Head of caudate nucleus (tissue), 42 donors: ENCODE data around the gene AAGAB.

Experiments used
- DNase-seq, 42 donors: peaks; one replicate each; pipeline versions ENCODE4 v3.0.0 to v3.0.0-alpha.2; 2020 to 2021; ENCODE audit warnings: mixed read lengths in 7 of 42
- intact Hi-C: fragments of 100-400 bp; cut with DNase I; formaldehyde crosslinking; loops from one replicate; pipeline ENCODE4 v1.15.0; 2022

Gene AAGAB

DNA sequence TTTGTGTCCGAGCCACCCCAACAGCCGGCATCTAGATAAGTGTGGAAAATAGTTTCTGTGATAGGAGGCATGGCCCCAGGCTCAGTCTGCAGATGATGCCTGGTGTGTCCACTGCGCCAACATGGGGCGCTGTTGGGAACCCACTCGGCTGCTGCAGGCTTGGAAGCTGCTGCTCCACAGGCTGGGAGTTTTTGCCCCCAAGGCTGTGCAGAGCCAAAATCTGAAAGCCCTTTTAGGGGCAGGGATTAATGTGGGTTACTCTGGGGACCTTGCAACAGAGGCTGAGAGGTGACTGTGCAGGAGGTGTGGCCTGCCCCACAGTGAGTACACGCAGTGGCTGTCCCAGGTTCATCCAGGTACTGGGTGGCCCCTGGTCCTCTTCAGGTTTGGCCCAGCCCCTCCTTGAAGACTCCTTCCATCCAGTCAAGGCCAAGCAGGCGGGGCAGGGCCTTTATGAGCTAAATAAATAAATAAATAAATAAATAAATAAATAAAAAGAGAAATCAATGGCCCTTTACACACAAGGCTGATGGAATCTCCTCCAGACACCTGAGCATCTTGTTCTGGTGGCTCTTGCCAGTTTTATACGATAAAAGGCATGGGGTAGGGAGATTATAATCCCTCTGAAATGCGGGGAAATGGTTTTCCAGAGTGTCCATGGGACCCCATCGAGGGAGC is 73.8 kb downstream of the AAGAB start:
- peak in 3 of 42 donors; percentile 6 to 27 (median 24) for DNase-seq
- intact Hi-C loops: no loop called here

DNA sequence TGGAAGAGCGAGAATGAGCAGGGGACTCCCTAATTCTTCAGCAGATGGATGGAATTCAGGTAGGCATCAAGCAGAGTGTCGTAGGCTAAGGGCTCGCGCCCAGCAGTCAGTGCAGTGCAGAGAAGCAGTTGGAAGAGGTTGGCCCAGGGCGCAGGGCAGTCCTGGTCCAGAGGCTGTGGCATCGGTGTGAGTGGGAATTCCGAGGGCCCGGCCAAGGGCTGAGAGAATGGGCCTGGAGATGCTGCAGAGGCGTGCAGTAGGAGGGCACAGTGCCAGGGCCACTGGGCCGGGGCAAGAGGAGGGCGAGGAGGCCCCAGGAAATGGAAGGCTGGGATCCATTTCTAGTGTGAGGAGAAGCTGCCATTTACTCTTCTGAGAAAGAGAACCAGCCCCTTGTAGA is 74.4 kb downstream of the AAGAB start:
- peak in 2 of 42 donors; percentile 7 to 25 for DNase-seq
- intact Hi-C loops: no loop called here

DNA sequence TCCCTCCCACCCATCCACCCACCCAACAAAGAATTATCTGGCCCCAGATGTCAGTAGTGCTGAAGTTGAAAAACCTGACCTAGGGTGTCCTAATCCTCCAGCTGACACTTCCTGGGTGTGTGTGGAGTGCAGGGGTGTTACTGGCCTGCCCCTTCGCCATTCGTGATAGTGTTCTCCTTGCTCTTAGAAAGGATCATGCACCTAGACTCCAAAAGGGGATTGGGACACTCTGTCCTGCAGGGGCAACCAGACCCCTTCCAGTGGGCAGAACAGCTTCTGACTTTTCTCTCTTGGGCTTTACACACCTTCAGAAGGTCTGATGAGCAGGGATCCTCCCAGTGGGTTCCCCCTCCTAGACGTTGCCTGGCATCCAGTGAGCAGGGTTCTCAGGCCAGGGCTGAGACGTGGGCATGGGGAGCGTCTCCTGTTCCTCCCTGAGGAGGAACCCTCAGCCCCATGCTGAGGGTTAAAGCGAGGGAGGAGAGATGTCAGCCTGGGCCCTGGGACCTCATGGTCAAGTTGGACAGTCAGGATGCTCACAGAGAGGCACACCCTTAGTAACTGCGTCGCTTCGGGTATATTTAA is 75.0 kb downstream of the AAGAB start:
- intact Hi-C loops: no loop called here
- DNase-seq: no peak

DNA sequence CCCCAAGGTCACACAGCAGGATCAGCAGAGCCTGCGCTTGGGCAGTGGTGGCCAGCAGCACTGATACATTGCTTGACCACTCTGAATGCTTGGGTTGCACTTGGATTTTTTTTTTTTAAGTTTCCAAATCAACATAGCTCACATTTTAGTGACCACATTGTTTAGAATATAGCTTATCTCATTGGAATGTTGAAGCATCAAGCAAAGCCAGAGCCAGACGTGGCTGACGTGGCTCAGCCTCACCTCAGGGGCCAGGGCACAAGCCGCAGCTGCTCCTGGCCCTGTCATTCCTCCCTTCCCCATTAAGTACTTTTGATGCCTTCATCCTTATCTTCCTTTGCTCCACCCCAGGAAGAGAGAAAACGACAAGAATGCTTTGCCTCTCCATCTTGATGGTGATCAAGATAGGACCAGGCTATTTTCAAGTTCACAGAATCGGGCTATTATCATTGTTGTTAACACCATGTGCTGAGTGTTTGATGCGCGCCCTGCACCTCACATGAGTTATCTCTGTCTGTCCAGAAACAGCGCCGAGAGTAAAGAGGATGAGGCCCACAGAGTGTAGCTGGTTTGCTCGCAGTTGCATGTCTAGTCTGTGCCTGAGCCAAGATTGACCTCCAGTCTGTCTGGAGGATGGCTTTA is 75.8 kb downstream of the AAGAB start:
- DNase-seq: no peak
- intact Hi-C loops: no loop called here

DNA sequence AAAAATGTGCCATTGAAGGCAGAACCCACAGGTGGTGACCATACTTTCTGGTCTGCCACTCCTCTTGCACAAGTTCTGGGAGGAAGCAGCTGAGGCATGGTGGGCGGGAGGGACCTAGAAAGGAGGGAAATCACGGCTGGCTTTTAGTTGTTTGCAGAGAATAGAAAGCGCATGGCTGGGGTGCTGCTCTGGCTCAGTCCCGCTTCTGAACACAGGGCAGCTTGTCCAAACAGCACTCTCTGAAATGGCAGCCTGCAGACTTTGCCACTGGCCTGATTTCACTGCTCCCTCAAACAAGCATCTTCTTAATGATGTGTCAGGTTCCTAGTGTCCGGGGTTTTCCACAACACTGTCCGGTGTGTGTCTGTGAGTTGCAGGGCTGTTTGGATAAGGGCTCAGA is 76.7 kb downstream of the AAGAB start:
- intact Hi-C loops: no loop called here
- DNase-seq: peak in 2 of 42 donors; percentile 19 to 45

DNA sequence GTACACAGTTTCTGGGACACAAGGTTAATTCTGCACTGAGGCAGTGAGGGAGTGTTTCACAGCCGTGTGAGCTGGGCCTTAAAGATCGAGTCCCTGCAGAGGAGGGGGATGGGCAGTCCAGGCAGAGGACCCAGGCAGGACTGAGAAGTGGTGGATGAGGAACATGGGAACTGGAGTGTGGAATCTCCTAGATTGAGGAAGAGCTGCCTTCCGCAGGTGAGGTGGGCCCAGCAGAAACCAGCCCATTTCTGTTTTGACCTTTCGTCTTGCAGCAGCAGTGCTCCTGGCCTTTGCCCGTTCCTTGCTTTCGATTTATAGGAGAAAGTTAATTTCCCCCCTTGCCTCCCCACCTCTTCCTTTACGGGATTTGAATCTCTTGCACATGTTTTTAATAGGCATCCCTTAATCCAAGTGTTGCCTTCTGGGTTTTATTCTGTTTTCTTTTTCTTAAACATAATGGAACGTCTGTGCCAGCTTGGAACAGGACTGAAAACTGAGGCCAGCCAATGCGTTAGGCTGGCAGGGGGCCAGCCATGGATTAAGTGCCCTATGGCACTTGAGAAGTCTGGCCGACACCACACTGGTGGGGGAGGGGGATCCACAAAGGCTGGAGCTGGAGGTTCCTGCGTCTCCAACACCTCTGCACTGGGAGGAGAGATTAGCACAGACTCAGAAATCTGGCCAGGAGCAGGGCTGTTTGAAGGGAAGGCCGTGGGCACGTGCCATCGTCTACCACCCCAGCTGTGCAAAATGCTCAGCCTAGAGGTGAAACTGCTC is 78.1 kb downstream of the AAGAB start:
- intact Hi-C loops: no loop called here
- peak in 1 of 42 donors; percentile 12 for DNase-seq

DNA sequence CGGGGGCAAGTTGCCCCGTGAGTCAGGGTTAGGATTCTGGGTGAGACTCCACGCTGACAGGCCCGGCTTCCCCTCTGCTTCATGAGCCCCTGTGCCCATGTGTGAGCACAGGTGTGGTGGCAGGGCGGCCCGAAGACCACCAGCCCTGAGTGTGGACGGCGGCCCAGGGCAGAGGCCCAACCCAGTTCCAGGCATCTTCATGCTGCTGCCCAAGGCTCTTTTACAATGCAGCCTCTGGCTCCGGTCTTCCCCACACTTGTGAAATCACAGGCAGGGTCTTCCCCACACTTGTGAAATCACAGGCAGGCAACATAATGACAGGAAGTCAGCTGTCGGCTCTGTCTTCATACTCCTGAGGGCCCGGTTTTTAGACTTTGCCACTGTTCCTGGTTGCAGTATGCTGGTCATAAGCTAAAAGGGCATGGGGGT is 78.8 kb downstream of the AAGAB start:
- intact Hi-C loops: no loop called here
- DNase-seq: peak in 11 of 42 donors; percentile 20 to 61 (median 34)

DNA sequence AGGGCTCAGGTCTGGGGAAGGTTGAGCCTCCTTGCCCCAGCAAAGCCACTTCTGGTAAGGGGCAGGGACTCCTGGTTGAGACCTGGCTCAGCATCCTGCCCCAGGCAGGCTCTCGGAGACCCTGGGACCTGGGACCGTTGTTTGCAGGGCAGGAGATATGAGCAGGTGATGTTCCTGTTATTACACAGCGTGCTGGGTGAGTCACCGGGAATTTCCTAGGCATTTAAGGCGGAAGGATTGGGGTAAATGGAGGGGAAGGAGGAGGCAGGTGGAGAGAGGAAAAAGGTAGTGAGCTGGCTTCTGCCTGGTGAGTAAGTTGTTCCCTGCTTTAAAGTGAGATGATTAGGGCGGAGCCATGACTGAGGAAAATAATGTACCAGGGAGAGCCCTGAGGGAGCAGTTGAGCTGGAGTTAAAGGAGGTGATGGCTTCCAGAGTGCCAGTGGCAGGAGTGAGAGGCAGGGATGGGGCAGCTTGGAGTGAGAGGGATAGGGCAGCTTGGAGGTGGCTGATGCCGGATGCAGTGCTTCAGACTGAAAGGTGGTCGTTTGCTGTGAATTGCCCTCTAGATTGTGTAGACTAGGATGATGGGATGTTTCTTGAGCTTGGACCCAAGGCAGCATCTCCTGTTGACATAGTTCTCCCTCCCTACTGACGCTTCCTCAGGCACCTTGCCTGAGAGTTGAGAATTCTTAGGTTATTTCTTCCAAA is 79.4 kb downstream of the AAGAB start:
- peak; percentile 17 to 90 (median 66) for DNase-seq
- intact Hi-C loops: no loop called here

DNA sequence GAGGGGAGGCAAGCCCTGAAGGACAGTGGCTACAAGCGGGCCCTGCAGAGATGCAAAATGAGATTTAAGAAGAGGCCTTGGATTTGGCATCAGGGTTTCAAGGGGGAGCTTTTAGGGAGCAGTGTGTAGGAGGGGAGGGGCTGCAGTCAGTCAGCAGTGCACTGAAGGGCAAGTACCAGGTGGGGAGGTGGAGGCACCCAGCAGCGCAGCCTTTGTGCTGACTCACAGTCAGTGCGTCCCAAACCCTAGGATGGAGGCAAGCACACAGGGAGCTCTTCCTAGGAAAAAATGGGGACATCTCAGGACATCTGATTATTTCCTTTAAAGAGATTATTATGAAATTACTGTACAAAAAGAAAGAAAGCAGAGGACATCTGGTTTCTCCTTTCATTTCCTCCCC is 80.0 kb downstream of the AAGAB start:
- DNase-seq: peak in 16 of 42 donors; percentile 28 to 71 (median 43)
- intact Hi-C loops: no loop called here

DNA sequence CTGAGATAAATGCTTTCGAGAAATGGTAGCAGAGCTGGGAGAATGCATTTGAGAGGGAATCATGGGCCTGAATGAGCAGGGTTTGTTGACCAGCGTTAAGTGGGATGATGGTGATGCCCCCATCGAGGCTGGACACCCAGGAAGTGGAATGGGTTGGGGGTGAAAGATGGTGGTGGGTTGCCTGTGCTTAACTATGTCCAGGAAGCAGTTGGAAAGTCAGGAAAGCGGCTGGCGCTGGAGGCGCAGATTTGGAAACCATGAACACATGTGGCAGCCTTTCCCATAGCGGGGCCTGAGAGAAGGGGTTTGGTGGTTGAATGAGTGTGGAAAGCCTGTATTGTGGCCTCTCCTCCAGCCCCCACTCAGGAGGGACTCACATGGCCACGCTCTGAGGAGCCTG is 80.7 kb downstream of the AAGAB start:
- DNase-seq: no peak
- intact Hi-C loops: no loop called here

DNA sequence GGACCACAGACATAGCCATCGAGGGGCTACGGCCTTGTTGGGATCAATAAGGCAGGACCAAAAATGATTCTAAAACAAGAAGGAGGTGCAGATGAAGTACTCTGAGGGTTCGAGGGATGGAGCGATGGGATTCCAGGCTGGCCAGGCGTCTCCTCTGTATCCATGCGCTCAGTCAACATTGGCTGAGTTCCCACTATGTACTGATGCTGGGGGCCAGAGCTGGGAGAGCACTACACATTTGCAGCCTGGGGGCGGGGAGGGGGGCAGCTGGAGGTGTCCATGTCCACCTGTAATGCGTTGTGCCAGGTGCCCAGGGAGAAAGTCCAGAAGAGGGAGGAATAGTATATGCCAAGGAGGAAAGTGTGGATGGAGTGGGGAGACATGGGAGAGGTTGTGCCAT is 81.5 kb downstream of the AAGAB start:
- DNase-seq: peak in 1 of 42 donors; percentile 5
- intact Hi-C loops: no loop called here

DNA sequence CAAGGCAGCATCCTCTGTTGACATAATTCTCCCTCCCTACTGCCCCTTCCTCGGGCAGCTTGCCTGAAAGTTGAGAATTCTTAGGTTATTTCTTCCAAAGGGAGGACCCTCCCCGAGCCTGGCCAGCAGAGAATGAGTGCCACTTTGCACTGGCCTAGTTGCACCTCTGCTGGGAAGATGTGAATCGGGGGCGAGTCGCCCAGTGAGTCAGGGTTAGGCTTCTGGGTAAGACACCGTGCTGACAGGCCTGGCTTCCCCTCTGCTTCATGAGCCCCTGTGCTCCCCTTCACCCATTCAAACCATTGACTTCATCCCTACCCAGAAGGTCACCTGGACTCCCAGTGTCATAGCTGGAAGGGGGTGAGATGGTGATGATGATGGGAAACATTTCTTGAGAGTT is 82.3 kb downstream of the AAGAB start:
- intact Hi-C loops: no loop called here

DNA sequence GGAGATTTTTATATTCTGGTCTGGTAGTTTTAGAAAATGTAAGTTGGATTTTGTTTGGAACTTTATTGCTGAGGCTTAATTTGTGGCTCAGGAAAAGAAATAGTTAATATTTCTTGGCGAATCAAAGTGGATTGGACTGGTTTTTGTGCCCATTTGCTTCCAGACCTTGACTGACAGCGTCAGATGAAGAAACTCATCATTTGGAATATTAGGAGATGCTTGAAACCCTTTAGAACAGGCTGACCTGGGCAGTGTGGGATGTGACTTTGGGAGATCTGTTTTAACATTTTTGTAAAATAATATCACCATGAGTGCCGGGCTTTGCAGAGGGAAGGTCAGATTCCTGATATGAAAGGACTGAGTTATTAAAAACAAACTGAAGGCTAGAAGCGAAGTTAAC is 83.0 kb downstream of the AAGAB start:
- DNase-seq: no peak
- intact Hi-C loops: no loop called here

More for the DNA sequence above, 82.3 kb downstream of the AAGAB start:
- DNase-seq: peak in 1 of 42 donors; percentile 17

DNA sequence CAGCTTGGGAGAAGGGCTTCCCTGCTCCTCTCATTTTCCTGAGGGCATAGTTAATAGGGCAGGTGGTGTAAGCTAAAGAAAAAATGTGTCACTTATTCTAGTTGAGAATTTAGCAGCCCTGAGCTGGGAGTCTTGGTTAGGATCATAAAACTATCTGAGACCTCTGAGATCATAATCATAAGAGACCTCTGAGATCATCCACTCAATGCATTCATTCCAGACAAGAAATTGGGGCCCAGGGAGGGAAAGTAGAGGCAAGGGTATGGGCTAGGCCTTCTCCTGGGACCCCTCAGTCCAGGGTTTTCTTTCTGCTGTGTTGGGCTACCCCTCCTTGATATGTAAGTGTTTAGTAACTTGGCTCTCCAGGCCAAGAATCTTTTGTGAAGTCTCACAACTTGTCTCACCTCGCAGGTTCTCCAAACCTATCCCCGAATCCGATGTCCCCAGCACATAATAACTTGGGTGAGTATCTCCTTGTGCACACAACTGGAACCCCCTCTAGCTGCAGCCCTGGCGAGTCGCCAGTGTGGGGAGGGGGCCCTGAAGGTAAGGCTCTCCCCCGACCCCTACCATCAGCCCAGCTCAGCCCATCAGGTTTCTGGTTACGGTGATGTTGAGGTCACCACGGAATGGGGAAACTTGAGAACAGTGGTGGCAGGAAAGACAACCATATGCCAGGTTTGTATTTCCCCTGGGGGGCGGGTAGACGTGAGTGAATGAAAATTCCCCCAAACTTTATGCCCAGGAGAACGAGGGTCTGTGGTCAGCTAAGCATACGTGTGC is 84.1 kb downstream of the AAGAB start:
- intact Hi-C loops: no loop called here
- no peak for DNase-seq

DNA sequence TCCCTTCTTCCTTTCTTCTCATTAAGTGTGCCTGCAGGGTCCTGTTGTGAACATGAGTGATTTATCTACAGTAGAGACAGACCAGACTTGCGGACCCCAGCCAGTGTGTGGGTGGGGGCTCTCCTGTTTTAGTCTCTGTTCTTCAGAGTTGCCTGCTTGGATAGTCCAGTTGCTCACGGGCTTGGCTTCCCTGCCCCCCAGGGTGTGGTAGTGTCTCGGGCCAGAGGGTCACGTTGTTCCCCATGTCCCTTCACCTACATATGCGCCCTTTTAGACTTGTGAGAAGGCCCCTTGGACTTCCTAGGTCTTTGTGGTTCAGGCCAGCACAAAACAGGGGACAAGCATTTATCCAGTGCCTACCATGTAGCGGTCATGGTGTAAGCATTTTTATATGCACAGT is 85.8 kb downstream of the AAGAB start:
- intact Hi-C loops: no loop called here
- no peak for DNase-seq

DNA sequence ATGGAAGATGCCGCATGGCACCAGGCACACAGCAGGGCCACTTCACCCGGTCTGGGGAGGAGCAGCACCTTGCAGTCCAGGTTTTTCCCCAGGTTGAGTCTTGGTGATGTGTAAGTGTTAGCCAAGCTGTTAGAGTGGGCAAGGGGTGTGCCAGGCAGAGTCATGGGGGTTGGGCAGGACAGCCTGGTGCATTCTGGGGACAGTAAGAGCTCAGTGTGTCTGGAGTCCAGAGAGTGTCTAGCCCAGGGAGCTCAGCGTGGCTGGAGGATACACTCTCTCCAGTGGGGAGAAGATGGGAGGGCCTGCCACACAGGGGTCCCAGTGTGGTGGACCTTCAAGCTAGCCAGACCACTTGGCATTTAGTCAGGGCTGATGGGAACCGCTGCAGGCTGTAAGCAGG is 87.4 kb downstream of the AAGAB start:
- intact Hi-C loops: no loop called here
- no peak for DNase-seq

DNA sequence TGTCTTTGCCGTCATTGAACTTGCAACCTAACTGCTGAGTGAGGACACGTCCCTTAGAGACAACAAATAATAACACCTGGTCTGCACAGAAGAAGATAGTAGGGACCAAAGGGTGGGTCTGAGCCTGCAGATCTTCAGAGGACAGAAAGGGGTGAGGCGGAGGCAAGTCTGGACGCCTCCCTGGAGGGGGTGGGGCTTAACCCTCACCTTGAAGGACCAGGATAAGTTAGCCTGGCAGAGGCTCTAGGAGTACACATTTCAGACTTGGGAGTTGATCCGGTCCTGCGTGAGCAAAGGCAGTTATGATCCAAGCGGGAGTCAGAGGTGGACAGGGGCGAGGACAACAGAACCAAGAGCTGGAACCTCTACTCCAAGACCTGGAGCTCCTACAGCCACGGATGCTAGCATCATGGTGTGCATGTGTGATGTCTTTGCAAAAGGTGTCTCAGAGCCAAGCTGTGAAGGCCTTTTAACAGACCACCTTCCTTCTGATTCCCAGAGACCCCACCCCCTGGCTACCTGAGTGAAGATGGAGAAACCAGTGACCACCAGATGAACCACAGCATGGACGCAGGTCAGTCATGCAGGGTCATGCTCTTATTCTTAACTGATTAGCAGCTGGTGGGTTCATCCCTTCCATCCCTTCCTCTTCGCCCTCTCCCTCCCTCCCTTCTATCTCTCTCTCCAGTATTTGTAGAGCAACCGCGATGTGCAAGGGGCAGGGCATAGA is 88.0 kb downstream of the AAGAB start:
- DNase-seq: no peak
- intact Hi-C loops: no loop called here
